Kidney (tissue), 14 donors: Measurements from ENCODE around the gene CLIC5. TPM values are rescaled to one million over a fixed set of nuclear protein-coding genes. Genes with fewer than 3 reads are reported as not detected.

Experiments
- DNase-seq, 5 donors: peaks; one replicate each; pipeline ENCODE4 v3.0.0-alpha.2; 2013 to 2020
- FAIRE-seq: peaks from 2 replicates; lab custom pipeline; 2012; peaks lifted over from hg19 to GRCh38; lab: Jason Lieb, UNC
- H3K27ac ChIP-seq, 2 donors: one replicate each; pipeline ENCODE4 v1.7.0; 2013; ENCODE audit warnings: low read depth in 2 of 2, low read length in 2 of 2, inconsistent platforms in 1 of 2
- H3K27me3 ChIP-seq: one replicate; pipeline ENCODE4 v1.7.1; 2013; ENCODE audit warnings: low read length, inconsistent platforms; ENCODE audit not compliant: control insufficient read depth, insufficient read depth
- H3K36me3 ChIP-seq, 3 donors: one replicate each; pipeline versions ENCODE4 v1.7.0 to v1.7.1; 2013; ENCODE audit warnings: low read length in 3 of 3, control low read depth in 1 of 3, inconsistent platforms in 1 of 3; ENCODE audit not compliant: insufficient read depth in 3 of 3, control insufficient read depth in 2 of 3
- H3K4me1 ChIP-seq, 3 donors: one replicate each; pipeline versions ENCODE4 v1.7.0 to v1.7.1; 2013; ENCODE audit warnings: low read length in 3 of 3, inconsistent platforms in 1 of 3, low read depth in 1 of 3; ENCODE audit not compliant: control insufficient read depth in 2 of 3, insufficient read depth in 2 of 3
- H3K4me3 ChIP-seq, 3 donors: one replicate each; pipeline versions ENCODE4 v1.7.0 to v1.8.1; 2013; ENCODE audit warnings: low read length in 3 of 3, control low read depth in 1 of 3, inconsistent platforms in 1 of 3
- H3K9ac ChIP-seq, 3 donors: one replicate each; pipeline versions ENCODE4 v1.7.0 to v1.7.1; 2013; ENCODE audit warnings: low read length in 3 of 3, control low read depth in 1 of 3, inconsistent platforms in 1 of 3
- H3K9me3 ChIP-seq, 3 donors: one replicate each; pipeline versions ENCODE4 v1.7.0 to v1.7.1; 2013; ENCODE audit warnings: low read length in 3 of 3, control low read depth in 1 of 3, inconsistent platforms in 1 of 3; ENCODE audit not compliant: control insufficient read depth in 2 of 3, insufficient read depth in 1 of 3
- CTCF ChIP-seq: IDR thresholded peaks from 3 replicates; pipeline ENCODE4 v1.5.1; 2012; ENCODE audit warnings: mild to moderate bottlenecking, moderate library complexity, borderline replicate concordance; ENCODE audit not compliant: insufficient read depth; ENCODE audit errors: extremely low read depth
- intact Hi-C: fragments of 100-400 bp; cut with DNase I; formaldehyde crosslinking; loops from one replicate; pipeline ENCODE4 v1.11.1; 2022
- polyA plus RNA-seq: library from polyadenylated mRNA; stranded (reverse); fragments of 350-450 nt; fragmentation: Illumina TruSeq; extraction: RNeasy Lipid Tissue Mini Kit (QIAGEN cat#74804); gene quantifications from one replicate; pipeline ENCODE4 v1.2.3, GENCODE V29; 2014; ENCODE audit warnings: low read depth, low replicate concordance; ENCODE audit not compliant: insufficient read depth
- total RNA-seq: library from RNA; stranded (reverse); fragmentation: NEBNext Ultra II Directional; extraction: Animal tissue kit (Norgen Biotek cat#: 25700); gene quantifications from one replicate; pipeline ENCODE4 v1.2.1, GENCODE V29; 2021
- donor health status: control.
- donor health status: control.
- donor health status: control.
- donor health status: control.
- donor health status: control.
- donor health status: DM: yes; HTN: yes; CAD: no.
- donor health status: Normal renal cell carcinoma (clear cell type).

CLIC5 gene
- total and polyA plus RNA-seq, 2 donors from 2014 or later: 7.4 to 54.3 TPM

GRCh38 chr6:45880159-45880558 is 135.5 kb downstream of the CLIC5 start:
- DNase-seq: peak in 4 of 5 donors; percentile 49 to 92 (median 77)

GRCh38 chr6:45877970-45878590 is 137.6 kb downstream of the CLIC5 start:
- intact Hi-C loops: no loop called here
- no peak for FAIRE-seq
- DNase-seq: no peak

More at GRCh38 chr6:45880159-45880558, 135.5 kb downstream of the CLIC5 start:
- Histone ChIP-seq H3K36me3 (no peaks in the 10 kb centered on the region), H3K9ac (no peak overlapping the region), H3K27me3 (no peaks in the 10 kb centered on the region), H3K4me3 (no peak overlapping the region), H3K27ac (no peak overlapping the region), H3K9me3 (no peaks in the 10 kb centered on the region), H3K4me1 (no peaks in the 10 kb centered on the region)
- no peak for FAIRE-seq
- no peak for TF ChIP-seq CTCF
- intact Hi-C loops: no loop called here

GRCh38 chr6:45872827-45873365 is 142.8 kb downstream of the CLIC5 start:
- Histone ChIP-seq H3K27ac (no peak overlapping the region), H3K27me3 (no peaks in the 10 kb centered on the region), H3K9me3 (no peaks in the 10 kb centered on the region), H3K4me3 (no peak overlapping the region), H3K4me1 (no peaks in the 10 kb centered on the region), H3K36me3 (no peaks in the 10 kb centered on the region), H3K9ac (no peak overlapping the region)
- DNase-seq (no peak), FAIRE-seq (no peak)
- TF ChIP-seq CTCF: no peak
- intact Hi-C loops: no loop called here

More at GRCh38 chr6:45877970-45878590, 137.6 kb downstream of the CLIC5 start:
- H3K9me3 ChIP-seq: no peaks in the 10 kb centered on the region
- no peaks in the 10 kb centered on the region for H3K36me3 ChIP-seq
- H3K4me3 ChIP-seq: no peak overlapping the region
- H3K4me1 ChIP-seq: no peaks in the 10 kb centered on the region
- H3K9ac ChIP-seq: no peak overlapping the region
- no peak for TF ChIP-seq CTCF
- no peaks in the 10 kb centered on the region for H3K27me3 ChIP-seq
- H3K27ac ChIP-seq: no peak overlapping the region

- no peak overlapping the region for H3K27ac ChIP-seq
- H3K4me3 ChIP-seq: no peak overlapping the region
Observed at GRCh38 chr6:45870531-45870930, 145.1 kb downstream of the CLIC5 start.

More at GRCh38 chr6:45870531-45870930, 145.1 kb downstream of the CLIC5 start:
- no peaks in the 10 kb centered on the region for H3K36me3 ChIP-seq
- DNase-seq: no peak
- FAIRE-seq: no peak
- intact Hi-C loops: no loop called here
- no peaks in the 10 kb centered on the region for H3K9me3 ChIP-seq
- H3K27me3 ChIP-seq: no peaks in the 10 kb centered on the region
- no peak for TF ChIP-seq CTCF
- no peak overlapping the region for H3K9ac ChIP-seq
- no peaks in the 10 kb centered on the region for H3K4me1 ChIP-seq
